MM.1S (cell line): ENCODE results near the gene ZCCHC7.

ENCODE experiments used
- CTCF ChIP-seq: fragments of 300-600 bp; sonication (generic); IDR thresholded peaks from 2 replicates; pipeline ENCODE4 v1.5.1; 2016; ENCODE audit warnings: antibody characterized with exemption, low read length, mixed read lengths
- EZH2 ChIP-seq: fragments of 300-600 bp; sonication (generic); optimal IDR thresholded peaks from 2 replicates; pipeline ENCODE3; 2017; ENCODE audit warnings: low read depth, mild to moderate bottlenecking, antibody characterized with exemption, low read length, mixed read lengths
- EZH2phosphoT487 ChIP-seq: fragments of 300-600 bp; sonication (generic); IDR thresholded peaks from 2 replicates; pipeline ENCODE4 v1.6.1; 2018; ENCODE audit warnings: antibody characterized with exemption, low read length

DNA sequence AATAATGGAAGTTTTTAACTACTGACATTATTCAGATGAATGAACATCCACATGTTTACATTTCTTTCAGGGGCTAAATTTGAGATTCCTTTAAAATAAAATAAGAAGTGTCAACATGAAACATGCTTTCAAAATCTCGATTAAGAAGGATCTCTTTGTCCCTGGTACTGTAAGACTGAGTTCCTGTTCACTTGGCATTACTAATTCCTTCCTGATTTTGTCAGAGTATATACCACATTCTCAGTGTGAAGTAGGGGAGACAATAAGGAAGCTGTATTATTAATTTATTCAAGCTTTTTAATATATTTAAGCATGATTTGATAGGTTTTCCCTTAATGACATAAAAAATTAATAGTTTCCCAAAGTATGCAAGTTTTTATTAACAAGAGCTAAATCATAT, 220.6 kb downstream of the ZCCHC7 start:
- TF ChIP-seq EZH2 (no peak), CTCF (no peak), EZH2phosphoT487 (no peak)
